CD8-positive, alpha-beta memory T cell (primary cell): ENCODE results near the gene TUBGCP6. TPM values are rescaled to one million over a fixed set of nuclear protein-coding genes. Genes with fewer than 3 reads are reported as not detected.

Source experiments
- CTCF ChIA-PET: fragments of 350-600 bp; sonication (Branson Sonifier 250); formaldehyde crosslinking; loops from one replicate; lab custom pipeline; 2021; ENCODE audit warnings: antibody characterized with exemption; lab: Charles Lee
- POLR2A ChIA-PET: fragments of 350-600 bp; sonication (Branson Sonifier 250); formaldehyde crosslinking; loops from one replicate; lab custom pipeline; 2021; ENCODE audit warnings: antibody characterized with exemption; lab: Charles Lee
- DNase-seq, 5 donors: peaks; one replicate each; pipeline versions ENCODE4 v3.0.0 to v3.0.0-alpha.2; 2020 to 2022; ENCODE audit warnings: mixed read lengths in 1 of 5
- H3K27ac ChIP-seq: one replicate; pipeline ENCODE4 v1.7.0; 2013; ENCODE audit warnings: low read depth, mild to moderate bottlenecking, low read length, moderate library complexity
- H3K27me3 ChIP-seq: 2 replicates; pipeline ENCODE4 v1.7.0; 2013; ENCODE audit warnings: low read length, mild to moderate bottlenecking; ENCODE audit not compliant: insufficient read depth, poor library complexity, severe bottlenecking
- H3K36me3 ChIP-seq: 2 replicates; pipeline ENCODE4 v1.7.0; 2013; ENCODE audit warnings: mild to moderate bottlenecking, low read length, moderate library complexity; ENCODE audit not compliant: insufficient read depth
- H3K4me1 ChIP-seq: 2 replicates; pipeline ENCODE4 v1.7.0; 2013; ENCODE audit warnings: mild to moderate bottlenecking, low read length, moderate library complexity; ENCODE audit not compliant: insufficient read depth
- H3K4me3 ChIP-seq: 2 replicates; pipeline ENCODE4 v1.7.0; 2013; ENCODE audit warnings: mild to moderate bottlenecking, low read length
- H3K9me3 ChIP-seq: 2 replicates; pipeline ENCODE4 v1.7.0; 2013; ENCODE audit warnings: mild to moderate bottlenecking, low read length
- H3K27ac Mint-ChIP-seq, 8 donors: one replicate each; pipeline ENCODE4 v1.8.0; 2020 to 2021; ENCODE audit warnings: mixed read lengths in 8 of 8, mild to moderate bottlenecking in 6 of 8, inconsistent platforms in 3 of 8, moderate library complexity in 3 of 8
- H3K27me3 Mint-ChIP-seq, 2 donors: one replicate each; pipeline ENCODE4 v1.8.0; 2020 to 2021; ENCODE audit warnings: mixed read lengths in 2 of 2, mild to moderate bottlenecking in 1 of 2, moderate library complexity in 1 of 2
- H3K36me3 Mint-ChIP-seq, 3 donors: one replicate each; pipeline ENCODE4 v1.8.0; 2020 to 2021; ENCODE audit warnings: mixed read lengths in 3 of 3, inconsistent platforms in 1 of 3, mild to moderate bottlenecking in 1 of 3
- H3K4me1 Mint-ChIP-seq, 3 donors: one replicate each; pipeline ENCODE4 v1.8.0; 2020 to 2021; ENCODE audit warnings: mixed read lengths in 3 of 3, inconsistent platforms in 1 of 3, mild to moderate bottlenecking in 1 of 3
- H3K4me3 Mint-ChIP-seq, 7 donors: one replicate each; pipeline ENCODE4 v1.8.0; 2020 to 2021; ENCODE audit warnings: mixed read lengths in 7 of 7, mild to moderate bottlenecking in 6 of 7, moderate library complexity in 4 of 7, inconsistent platforms in 2 of 7
- H3K9me3 Mint-ChIP-seq, 5 donors: one replicate each; pipeline ENCODE4 v1.8.0; 2020 to 2022; ENCODE audit warnings: mixed read lengths in 5 of 5, mild to moderate bottlenecking in 3 of 5, moderate library complexity in 2 of 5, inconsistent platforms in 1 of 5
- polyA plus RNA-seq: library from polyadenylated mRNA; unstranded; fragments of 300-500 nt; fragmentation: Illumina TruSeq; gene quantifications from one replicate; pipeline ENCODE4 v1.2.3, GENCODE V29; 2021
- total RNA-seq, 2 experiments: library from RNA; stranded (reverse); gene quantifications; one replicate each; pipeline ENCODE4 v1.2.3, GENCODE V29; 2021

Gene TUBGCP6
- total and polyA plus RNA-seq, 3 experiments from 2014 or later, result 18.6 to 52.2 (median 51.4) TPM

- peak overlapping the region in 6 of 7 donors; percentile 15 to 68 (median 54) for H3K4me3 Mint-ChIP-seq
- POLR2A ChIA-PET, result interaction anchor here (0.7 to 2.2 kb wide), 5 partner anchors 75 to 281 kb away, joined by 3 to 7 read pairs (median 4); partner anchors contain the start of genes DENND6B, LMF2, NCAPH2 and SCO2
- peaks cover 3% of the 10 kb centered on the region for H3K36me3 ChIP-seq
- peak overlapping the region in 5 of 8 donors; percentile 21 to 79 (median 52) for H3K27ac Mint-ChIP-seq
- H3K36me3 Mint-ChIP-seq, result peaks cover 0 to 12% (median 5%) of the 10 kb centered on the region in 3 donors
- H3K27me3 ChIP-seq, result no peaks in the 10 kb centered on the region
- CTCF ChIA-PET, result interaction anchor here (0.6 to 3.9 kb wide), 21 partner anchors 9 to 370 kb away, joined by 3 to 33 read pairs (median 4); partner anchors contain the start of genes DENND6B, MAPK11 and SCO2
- DNase-seq, result no peak
- H3K27me3 Mint-ChIP-seq, result peaks cover 0 to 1% of the 10 kb centered on the region in 2 donors
- no peaks in the 10 kb centered on the region for H3K9me3 Mint-ChIP-seq
- peaks cover 8 to 36% (median 9%) of the 10 kb centered on the region in 3 donors for H3K4me1 Mint-ChIP-seq
- no peak overlapping the region for H3K27ac ChIP-seq
- no peaks in the 10 kb centered on the region for H3K9me3 ChIP-seq
- H3K4me1 ChIP-seq, result peaks cover 28% of the 10 kb centered on the region
- no peak overlapping the region for H3K4me3 ChIP-seq
Measured at GRCh38 chr22:50251477-50252081, 6.8 kb upstream of the TUBGCP6 start.

DNA sequence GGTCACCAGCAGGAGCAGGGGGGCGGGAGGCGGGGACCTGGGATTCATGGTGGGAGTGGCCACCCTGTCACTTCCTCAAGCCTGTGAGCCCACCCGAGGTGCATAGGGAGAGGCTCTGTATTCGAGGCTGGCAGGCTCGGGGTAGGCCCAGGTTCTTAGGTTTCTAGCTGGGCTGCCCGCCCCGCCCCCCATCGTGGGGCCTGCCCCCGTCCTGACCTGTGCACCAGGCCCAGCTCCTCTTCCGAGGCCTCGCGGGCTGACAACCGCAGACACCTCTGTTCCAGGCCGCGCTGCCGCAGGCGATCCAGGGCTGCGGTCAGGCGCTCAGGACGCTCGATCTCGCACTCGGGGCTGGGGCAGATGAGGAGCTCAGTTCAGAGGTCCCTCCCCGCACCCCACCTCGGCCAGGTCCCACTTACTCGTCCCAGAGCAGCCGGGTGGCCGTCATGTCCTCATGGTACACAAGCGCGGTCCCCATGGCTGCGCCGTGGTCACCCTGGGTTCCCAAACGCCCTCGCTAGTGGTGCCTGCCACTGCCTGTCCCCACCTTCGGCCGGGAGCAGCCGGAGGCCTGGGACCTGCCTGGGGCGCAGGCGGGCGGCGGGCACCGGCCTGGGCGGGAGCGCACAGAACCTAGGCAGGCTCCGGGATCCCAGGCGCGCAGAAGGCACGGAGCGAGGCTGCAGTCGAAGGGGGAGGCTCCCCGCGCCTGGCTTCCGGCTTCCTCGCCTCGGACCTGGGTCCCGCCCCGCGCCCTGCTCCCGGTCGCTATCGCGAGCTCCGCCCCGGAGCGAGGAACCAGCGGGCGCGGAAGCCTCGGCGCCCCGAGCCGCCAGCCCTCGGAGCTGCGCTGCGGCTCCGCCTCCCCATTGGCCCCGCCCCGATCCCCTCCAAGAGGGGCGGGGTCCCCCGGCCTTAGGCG is 6.0 kb upstream of the TUBGCP6 start, which contains the start of gene HDAC10:
Gene HDAC10 (minus strand): TSS at position 711 of the 922 bp plus-strand sequence. CDS start 233 bp downstream, at position 478.
- ChIA-PET POLR2A (interaction anchor here (0.7 to 2.2 kb wide), 8 partner anchors 64 to 298 kb away, joined by 3 to 7 read pairs (median 4); partner anchors contain the start of genes DENND6B, LMF2, NCAPH2 and SCO2), CTCF (interaction anchor here (0.6 to 3.9 kb wide), 19 partner anchors 9 to 371 kb away, joined by 3 to 33 read pairs (median 4); partner anchors contain the start of genes DENND6B, MAPK11 and SCO2)
- peak within 1 kb of the TSS; percentile 73 to 86 (median 82) for H3K4me3 Mint-ChIP-seq
- Histone ChIP-seq H3K36me3 (peaks cover 11% of the 10 kb centered on the region), H3K27me3 (no peaks in the 10 kb centered on the region), H3K4me1 (peaks cover 32% of the 10 kb centered on the region), H3K27ac (peak within 1 kb of the TSS; percentile 65), H3K4me3 (peak within 1 kb of the TSS; percentile 83), H3K9me3 (no peaks in the 10 kb centered on the region)
- H3K27me3 Mint-ChIP-seq, result peaks cover 0 to 1% of the 10 kb centered on the region in 2 donors
- peaks cover 0 to 12% (median 5%) of the 10 kb centered on the region in 3 donors for H3K36me3 Mint-ChIP-seq
- peaks cover 8 to 36% (median 9%) of the 10 kb centered on the region in 3 donors for H3K4me1 Mint-ChIP-seq
- H3K27ac Mint-ChIP-seq, result peak within 1 kb of the TSS in 7 of 8 donors; percentile 43 to 85 (median 60)
- no peaks in the 10 kb centered on the region for H3K9me3 Mint-ChIP-seq
- DNase-seq, result peak; percentile 68 to 84 (median 75)

- H3K36me3 ChIP-seq, result peaks cover 13% of the 10 kb centered on the region
- peak overlapping the region; percentile 73 to 86 (median 82) for H3K4me3 Mint-ChIP-seq
- peaks cover 0 to 1% of the 10 kb centered on the region in 2 donors for H3K27me3 Mint-ChIP-seq
- H3K4me1 Mint-ChIP-seq, result peaks cover 8 to 39% (median 9%) of the 10 kb centered on the region in 3 donors
- peaks cover 0 to 12% (median 5%) of the 10 kb centered on the region in 3 donors for H3K36me3 Mint-ChIP-seq
- CTCF ChIA-PET, result interaction anchor here (0.9 to 3.9 kb wide), 9 partner anchors 8 to 372 kb away, joined by 3 to 33 read pairs (median 10); partner anchors contain the start of genes DENND6B and SCO2
- H3K4me3 ChIP-seq, result peak overlapping the region; percentile 83
- H3K4me1 ChIP-seq, result peaks cover 36% of the 10 kb centered on the region
- no peaks in the 10 kb centered on the region for H3K9me3 Mint-ChIP-seq
- H3K27me3 ChIP-seq, result no peaks in the 10 kb centered on the region
- no peak for DNase-seq
- no peaks in the 10 kb centered on the region for H3K9me3 ChIP-seq
- H3K27ac Mint-ChIP-seq, result peak overlapping the region in 4 of 8 donors; percentile 43 to 83 (median 62)
- H3K27ac ChIP-seq, result peak overlapping the region; percentile 65
- POLR2A ChIA-PET, result interaction anchor here (1.1 kb wide), 2 partner anchors 64 to 298 kb away, joined by 3 read pairs; no protein-coding TSS in a partner anchor
Measured at GRCh38 chr22:50250249-50250554, 5.4 kb upstream of the TUBGCP6 start.

DNA sequence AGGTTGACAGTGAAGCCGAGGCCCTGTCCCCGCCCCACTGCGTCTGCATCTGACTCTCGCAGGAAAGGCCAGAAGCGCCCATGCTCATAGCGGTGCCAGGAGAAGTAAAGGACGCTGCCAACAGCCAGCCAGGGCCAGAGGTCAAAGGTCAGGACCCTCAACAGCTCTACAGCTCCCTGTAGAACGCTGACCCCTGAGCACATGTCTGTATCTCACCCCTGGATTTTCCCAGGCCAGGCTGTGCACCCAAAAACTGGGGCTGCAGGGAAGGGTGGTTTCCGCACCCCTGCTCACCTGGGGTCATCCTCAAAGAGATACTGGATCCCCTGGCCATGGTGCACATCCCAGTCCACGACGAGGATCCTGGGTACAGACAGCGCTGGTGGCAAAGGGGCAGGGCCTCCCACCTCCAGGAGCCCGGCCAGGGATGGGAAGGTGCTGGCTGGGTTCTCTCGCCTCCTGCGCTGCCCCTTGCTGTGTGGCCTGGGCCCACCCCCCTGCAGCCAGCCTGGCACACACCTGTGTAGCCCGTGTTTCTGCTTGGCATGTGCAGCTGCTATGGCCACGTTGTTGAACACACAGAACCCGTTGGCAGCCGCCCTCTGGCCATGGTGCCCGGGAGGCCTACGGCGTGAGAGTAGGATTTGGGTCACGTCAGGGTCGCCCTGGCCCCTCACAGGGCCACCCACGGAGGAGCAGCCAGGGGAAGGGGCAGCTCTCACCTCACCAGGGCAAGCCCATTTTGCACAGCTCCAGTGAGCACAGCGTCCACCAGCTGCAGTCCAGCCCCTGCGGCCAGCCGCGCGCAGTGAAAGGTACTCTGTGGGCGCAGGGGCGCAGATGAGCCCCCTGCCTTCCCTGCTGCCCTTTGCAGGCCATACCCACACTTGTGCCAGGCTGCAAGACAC is 4.8 kb upstream of the TUBGCP6 start:
- Mint-ChIP-seq H3K4me1 (peaks cover 12 to 45% (median 12%) of the 10 kb centered on the region in 3 donors), H3K36me3 (peaks cover 0 to 16% (median 5%) of the 10 kb centered on the region in 3 donors), H3K27me3 (peaks cover 0 to 3% of the 10 kb centered on the region in 2 donors), H3K9me3 (no peaks in the 10 kb centered on the region), H3K4me3 (peak overlapping the region; percentile 44 to 83 (median 80)), H3K27ac (peak overlapping the region in 2 of 8 donors; percentile 58 to 94)
- no peak for DNase-seq
- Histone ChIP-seq H3K36me3 (peaks cover 13% of the 10 kb centered on the region), H3K27me3 (no peaks in the 10 kb centered on the region), H3K27ac (no peak overlapping the region), H3K4me1 (peaks cover 36% of the 10 kb centered on the region), H3K4me3 (no peak overlapping the region), H3K9me3 (no peaks in the 10 kb centered on the region)
- ChIA-PET POLR2A (no interaction called here), CTCF (interaction anchor here (0.9 to 3.9 kb wide), 7 partner anchors 7 to 372 kb away, joined by 3 to 33 read pairs (median 11); partner anchors contain the start of genes DENND6B and SCO2)

GRCh38 chr22:50248196-50249081 is 3.6 kb upstream of the TUBGCP6 start:
- Mint-ChIP-seq H3K4me1 (peaks cover 21 to 56% (median 22%) of the 10 kb centered on the region in 3 donors), H3K36me3 (peaks cover 0 to 22% (median 5%) of the 10 kb centered on the region in 3 donors), H3K9me3 (no peaks in the 10 kb centered on the region), H3K27me3 (peaks cover 0 to 1% of the 10 kb centered on the region in 2 donors), H3K27ac (peak overlapping the region in 6 of 8 donors; percentile 79 to 97 (median 90)), H3K4me3 (peak overlapping the region in 6 of 7 donors; percentile 32 to 88 (median 62))
- Histone ChIP-seq H3K4me1 (peaks cover 43% of the 10 kb centered on the region), H3K27ac (peak overlapping the region; percentile 31), H3K9me3 (no peaks in the 10 kb centered on the region), H3K27me3 (no peaks in the 10 kb centered on the region), H3K4me3 (no peak overlapping the region), H3K36me3 (peaks cover 13% of the 10 kb centered on the region)
- POLR2A ChIA-PET, result no interaction called here
- DNase-seq, result no peak
- CTCF ChIA-PET, result no interaction called here

GRCh38 chr22:50247748-50248147 is 2.9 kb upstream of the TUBGCP6 start:
- H3K36me3 Mint-ChIP-seq, result peaks cover 0 to 22% (median 5%) of the 10 kb centered on the region in 3 donors
- H3K27ac Mint-ChIP-seq, result peak overlapping the region in 7 of 8 donors; percentile 52 to 97 (median 89)
- peak overlapping the region; percentile 19 to 88 (median 57) for H3K4me3 Mint-ChIP-seq
- H3K27me3 Mint-ChIP-seq, result peaks cover 0 to 1% of the 10 kb centered on the region in 2 donors
- POLR2A ChIA-PET, result interaction anchor here (0.6 kb wide), 1 partner anchor 105 kb away, joined by 3 read pairs; no protein-coding TSS in a partner anchor
- peaks cover 13% of the 10 kb centered on the region for H3K36me3 ChIP-seq
- H3K9me3 ChIP-seq, result no peaks in the 10 kb centered on the region
- peaks cover 50% of the 10 kb centered on the region for H3K4me1 ChIP-seq
- CTCF ChIA-PET, result no interaction called here
- no peaks in the 10 kb centered on the region for H3K9me3 Mint-ChIP-seq
- peak in 3 of 5 donors; percentile 58 to 85 (median 66) for DNase-seq
- H3K4me1 Mint-ChIP-seq, result peaks cover 24 to 59% (median 25%) of the 10 kb centered on the region in 3 donors
- H3K27me3 ChIP-seq, result no peaks in the 10 kb centered on the region
- peak overlapping the region; percentile 31 for H3K27ac ChIP-seq
- no peak overlapping the region for H3K4me3 ChIP-seq
